Stimulated activated CD8-positive, alpha-beta memory T cell treated with anti-CD3 and anti-CD28 coated beads, Interleukin-12 subunit alpha, Interleukin-12 subunit beta, amount 100 ng/mL, for 4 hours (primary cell): ENCODE data around the gene RYK.

Experiments
- DNase-seq: peaks from one replicate; pipeline ENCODE4 v3.0.0-alpha.2; 2020; ENCODE audit warnings: low read depth

RYK gene

DNA sequence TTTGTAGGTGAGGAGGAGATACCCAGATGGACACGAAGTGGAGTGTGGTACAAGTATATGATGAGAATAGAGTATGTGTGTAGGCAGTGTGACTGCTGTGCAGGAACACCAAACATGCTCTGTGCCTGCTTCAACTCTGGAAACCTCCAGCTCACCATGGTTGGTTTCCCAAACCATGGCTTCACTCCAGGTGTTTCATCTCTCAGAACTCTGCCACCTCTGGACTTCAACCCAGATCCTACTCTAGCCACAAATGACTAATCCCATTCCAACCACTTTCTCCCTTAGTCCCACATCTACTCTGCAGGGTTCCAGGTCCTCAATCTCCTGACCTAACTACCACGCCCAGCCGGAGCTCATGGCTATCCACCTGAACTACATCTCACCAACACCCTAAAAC, 102.1 kb downstream of the RYK start:
- DNase-seq: no peak

DNA sequence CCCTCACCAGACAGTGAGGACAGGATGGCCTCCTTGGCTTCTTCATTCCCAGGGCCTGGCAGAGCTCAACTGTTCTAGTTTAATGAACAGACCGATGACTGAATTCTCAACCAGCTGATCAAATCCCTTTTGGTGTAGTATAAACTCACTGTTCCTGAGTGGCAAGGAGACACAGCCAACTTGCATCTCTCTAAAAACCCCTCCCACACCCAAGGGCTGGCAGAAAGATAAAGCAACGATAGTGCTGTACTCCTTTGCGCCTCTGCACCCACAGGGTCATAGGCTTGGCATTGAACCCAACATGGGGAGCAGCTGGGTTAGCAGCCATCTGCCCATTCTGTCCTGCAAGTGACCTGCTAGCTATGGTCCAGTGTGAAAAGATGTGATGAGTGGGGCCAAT, 103.2 kb downstream of the RYK start:
- no peak for DNase-seq

DNA sequence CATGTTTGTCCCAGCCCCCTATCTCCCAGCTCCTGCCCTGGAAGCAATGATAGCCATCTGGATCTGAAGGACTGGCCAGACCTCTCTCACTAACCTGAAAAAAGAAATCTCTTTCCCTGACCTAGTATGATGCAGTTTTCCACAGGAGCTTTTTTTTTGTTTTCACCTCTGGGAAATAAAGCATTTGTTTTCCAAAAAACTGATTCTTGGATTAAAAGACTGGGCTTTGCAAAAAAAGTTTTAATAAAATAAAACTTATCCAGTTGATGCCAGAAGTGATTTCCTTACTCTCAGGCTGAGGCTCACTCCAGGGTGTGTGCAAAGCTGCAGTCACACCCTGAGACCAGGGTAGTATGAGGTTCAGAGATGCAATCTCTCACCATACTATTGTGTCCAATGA, 104.0 kb downstream of the RYK start:
- DNase-seq: no peak

DNA sequence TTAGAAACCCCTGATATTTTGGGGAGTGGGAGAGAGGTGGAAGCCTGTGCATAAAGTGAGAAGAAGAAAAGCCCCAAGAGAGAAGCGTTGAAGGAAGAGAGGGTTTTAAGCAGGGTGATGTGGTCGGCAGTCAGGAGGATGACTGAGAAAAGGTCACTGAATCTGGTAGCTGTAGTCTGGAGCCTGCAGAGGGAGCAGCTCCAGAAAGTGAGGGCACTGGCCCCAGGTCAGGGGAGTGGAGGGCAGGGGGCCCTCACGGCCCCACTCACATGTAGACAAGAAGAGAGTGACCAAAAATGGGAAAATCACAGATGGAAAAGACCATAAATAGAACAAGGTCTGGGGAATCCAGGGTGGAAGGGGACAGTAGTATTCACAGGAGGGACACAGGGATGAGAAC, 105.5 kb downstream of the RYK start:
- no peak for DNase-seq

DNA sequence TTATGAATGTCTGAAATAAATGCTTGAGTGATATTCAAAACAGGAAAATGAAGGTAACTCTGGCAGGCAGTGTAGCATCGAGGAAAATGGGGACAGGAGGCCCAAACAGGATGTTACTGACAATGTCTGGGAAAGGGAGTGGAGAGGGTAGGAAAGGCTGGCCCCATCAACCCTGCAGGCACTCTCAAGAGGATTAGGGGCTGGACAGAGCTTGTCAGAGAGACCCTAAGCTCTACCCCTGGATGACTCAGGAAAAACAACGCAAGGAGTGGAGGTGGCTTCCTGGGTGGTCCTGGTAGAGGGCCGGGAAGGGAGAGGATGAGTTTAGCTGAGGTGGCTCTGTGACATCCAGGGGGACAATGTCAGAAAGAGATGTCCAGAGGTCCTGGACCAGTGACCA, 106.0 kb downstream of the RYK start:
- no peak for DNase-seq

DNA sequence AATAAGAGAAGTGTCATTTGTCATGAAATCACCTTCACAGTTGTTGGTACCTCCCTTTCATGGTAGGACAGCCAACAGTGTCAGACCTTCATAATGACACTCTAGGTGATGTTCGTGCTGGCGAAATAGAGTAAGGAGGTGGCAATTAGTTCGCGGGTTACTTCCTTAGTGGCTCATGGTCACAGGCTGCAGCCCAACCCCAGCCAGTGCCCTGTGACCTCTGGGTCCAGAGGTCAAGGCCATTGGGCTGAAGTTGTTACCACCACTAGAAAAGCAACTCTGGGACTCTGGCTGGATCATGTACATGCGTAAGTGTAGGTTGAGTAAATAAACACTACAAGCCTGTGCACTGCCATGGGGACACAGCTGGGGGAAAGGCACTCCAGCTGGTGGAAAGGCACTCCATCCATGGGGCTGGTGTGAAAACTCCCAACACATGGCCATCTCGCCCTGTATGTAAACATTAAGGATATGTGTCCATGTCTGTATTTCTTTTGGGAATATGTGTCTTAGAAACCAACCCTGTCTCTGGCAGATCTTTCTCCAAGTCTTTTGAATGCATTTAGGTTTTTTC, 106.7 kb downstream of the RYK start:
- DNase-seq: no peak

DNA sequence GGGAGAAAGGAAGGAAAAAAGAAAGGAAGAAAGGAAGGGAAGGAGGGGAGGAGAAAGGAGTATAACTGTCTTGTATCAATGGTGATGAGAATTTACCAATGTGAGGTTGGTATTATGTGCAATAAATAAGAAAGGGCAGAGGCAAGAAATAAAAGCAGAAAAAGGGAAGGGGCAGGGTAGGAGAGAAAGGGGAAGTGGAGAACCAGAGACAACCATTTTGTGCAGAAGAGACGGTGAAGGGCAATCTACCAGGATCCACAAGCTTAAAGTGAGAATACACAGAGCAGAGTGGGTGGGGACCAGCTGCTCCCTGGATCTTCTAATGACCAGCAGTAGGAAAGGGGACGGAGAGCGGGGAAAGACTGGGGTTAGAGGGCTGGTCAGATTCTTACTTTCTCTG, 114.1 kb downstream of the RYK start:
- no peak for DNase-seq

DNA sequence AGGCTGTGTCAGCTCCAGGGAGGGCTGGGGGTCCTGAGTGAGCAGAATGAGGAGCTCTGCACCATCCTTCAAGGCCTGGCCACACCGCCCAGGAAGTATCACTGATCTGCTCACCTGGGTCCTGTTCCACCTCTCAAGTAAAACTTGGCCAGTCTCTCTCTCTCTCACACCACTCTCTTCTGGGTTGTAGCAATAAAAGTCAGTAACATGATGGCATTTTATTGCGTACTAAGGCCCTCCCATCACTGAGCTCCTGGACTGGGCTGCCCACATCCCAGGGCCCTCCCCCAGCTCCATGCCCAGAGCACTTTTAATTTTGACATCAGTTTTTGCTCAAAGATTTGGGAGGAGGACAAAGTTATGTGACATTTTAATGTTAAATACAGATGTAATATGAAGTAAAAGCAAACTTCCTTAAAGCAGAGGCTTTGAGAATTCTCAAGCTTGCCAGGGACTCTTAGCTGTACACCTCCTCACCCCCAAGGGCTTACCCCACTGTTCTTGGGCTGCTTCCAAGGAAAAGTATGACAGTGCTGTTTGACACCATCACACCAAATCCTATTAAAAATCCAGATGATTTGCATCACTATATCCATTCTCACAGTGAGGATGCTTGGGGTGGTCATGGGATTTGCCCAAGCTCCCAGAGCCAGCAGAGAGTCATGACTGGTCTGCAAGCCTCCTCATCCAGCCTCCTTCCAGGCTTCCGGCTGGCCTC, 115.8 kb downstream of the RYK start:
- no peak for DNase-seq

DNA sequence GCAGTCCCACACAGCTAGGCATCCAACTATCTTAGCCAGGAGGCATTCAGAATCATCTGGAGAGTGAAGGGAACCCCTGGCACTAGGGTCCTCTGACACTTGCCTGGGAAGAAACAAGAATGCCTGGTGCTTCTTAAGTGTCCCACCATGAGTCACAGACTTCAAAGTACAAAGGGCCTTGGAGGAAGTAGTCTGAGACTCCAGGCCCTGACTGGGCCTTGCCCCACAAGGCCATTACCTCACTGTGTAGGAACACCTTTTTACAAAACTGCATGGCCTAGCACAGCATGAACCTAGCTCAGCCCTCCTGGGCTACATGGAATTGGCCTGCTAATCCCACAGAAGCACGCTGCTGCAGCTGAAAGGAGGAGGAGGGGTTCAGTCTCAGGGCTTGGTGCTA, 116.4 kb downstream of the RYK start:
- DNase-seq: no peak

DNA sequence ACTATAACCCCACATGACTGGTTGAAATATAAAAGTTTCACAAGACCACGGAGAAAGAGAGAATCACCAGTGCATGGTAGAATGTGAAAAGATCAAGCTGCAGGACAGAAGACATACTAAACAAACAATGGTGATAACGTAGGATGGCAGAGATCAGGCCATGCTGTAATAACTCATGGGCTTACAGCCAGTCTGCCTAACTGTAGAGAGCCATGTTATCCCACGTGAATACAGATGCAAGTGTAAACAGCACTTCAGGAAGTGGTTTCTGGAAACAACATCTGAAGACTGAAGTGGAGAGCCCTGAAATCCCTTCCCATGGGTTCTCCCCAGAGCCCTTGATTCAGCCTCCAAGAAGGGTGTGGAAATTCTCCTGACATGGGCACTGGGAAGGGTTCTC, 117.7 kb downstream of the RYK start:
- no peak for DNase-seq

DNA sequence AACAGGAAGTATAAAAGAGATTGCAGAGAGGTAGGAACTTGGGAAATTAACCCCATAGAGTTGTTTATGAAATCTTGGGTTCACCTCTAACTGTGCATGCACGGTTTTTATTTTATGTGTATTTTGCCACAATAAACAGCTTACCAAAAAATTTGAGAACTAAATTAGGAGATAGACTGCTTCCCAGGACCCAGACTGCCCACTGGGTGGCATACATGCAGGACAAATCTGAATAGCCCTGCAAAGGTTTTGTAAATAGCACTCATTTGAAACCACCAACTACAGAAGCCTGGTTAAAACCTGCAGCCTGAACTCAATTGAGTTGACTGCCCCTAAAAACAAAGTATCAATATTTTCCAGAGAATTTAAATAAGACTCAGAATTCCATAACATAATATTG, 124.5 kb downstream of the RYK start:
- no peak for DNase-seq

DNA sequence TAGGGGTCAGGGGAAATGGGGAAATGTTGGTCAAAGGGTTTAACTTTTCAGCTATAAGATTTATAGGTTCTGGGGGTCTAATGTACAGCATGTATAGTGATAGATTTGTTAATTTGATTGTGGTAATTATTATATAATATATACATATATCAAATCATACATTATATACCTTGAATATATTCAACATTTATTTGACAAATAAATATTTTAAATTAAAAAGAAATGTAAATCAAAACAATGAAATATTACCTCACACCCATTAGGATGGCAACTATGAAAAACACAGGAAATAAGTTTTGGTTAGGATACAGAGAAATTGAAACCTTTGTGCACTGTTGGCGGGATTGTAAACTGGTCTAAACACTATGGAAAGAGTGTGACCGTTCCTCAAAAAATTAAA, 135.9 kb downstream of the RYK start:
- no peak for DNase-seq

DNA sequence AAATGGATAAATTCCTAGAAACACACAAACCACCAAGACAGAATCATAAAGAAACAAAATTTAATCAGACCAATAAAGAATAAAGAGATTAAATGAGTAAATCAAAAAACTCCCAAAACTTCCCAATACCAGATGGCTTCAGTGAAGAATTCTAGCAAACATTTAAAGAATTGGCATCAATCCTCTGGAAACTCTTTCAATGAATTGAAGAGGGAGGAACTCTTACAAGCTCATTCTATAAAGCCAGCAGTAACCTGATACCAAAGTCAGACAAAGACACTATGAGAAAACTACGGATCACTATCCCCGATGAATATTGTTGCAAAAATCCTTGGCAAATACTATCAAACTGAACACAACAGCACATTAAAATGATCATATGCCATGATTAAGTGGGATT, 139.0 kb downstream of the RYK start:
- no peak for DNase-seq

DNA sequence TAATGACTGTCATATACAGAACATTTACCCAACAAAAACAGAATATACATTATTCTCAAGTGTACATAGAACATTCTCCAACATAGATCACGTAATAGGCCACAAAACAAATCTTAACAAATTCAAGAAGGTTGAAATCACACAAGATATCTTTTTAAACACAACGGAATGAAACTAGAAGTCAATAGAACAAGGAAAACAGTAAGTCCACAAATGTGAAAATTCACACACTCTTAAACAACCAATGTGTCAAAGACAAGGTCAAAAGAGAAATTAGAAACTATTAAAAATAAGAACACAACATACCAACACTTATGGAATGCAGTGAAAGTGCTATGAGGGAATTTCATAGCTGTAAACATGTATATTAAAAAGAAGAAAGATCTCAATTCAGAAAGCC, 139.7 kb downstream of the RYK start:
- DNase-seq: no peak
